A673 (cell line): ENCODE data around the gene EVA1C. TPM values are rescaled to one million over a fixed set of nuclear protein-coding genes. Genes with fewer than 3 reads are reported as not detected.
"Not testable (repeated sequence)": the region's sequence is repeated elsewhere in the genome, so short reads cannot be mapped to it uniquely, and the experiment has no call there.

Experiments
- BruUV-seq: library from RNA; stranded (reverse); fragments of 400-500 nt; replicated peaks from 2 replicates; lab custom pipeline; 2021; lab: Mats Ljungman, UMichigan
- CTCF ChIA-PET: fragments of 300-600 bp; sonication (Branson Sonifier 250); formaldehyde crosslinking; loops from one replicate; lab custom pipeline; 2022; ENCODE audit warnings: antibody characterized with exemption; lab: Charles Lee
- POLR2A ChIA-PET: fragments of 300-600 bp; sonication (Branson Sonifier 250); formaldehyde crosslinking; loops from one replicate; lab custom pipeline; 2022; ENCODE audit warnings: antibody characterized with exemption; ENCODE audit not compliant: low non-redundant PET; lab: Charles Lee
- DNase-seq: peaks from one replicate; pipeline ENCODE4 v3.0.0-alpha.2; 2015; ENCODE audit warnings: low spot score
- H3K27ac ChIP-seq: fragments of 200-600 bp; sonication (generic); 2 replicates; pipeline ENCODE4 v1.5.1; 2016; ENCODE audit warnings: mixed run types, low read depth, mild to moderate bottlenecking, mixed read lengths, antibody characterized with exemption, low read length; ENCODE audit not compliant: poor library complexity, severe bottlenecking
- H3K27me3 ChIP-seq: fragments of 200-600 bp; sonication (generic); replicated peaks from 2 replicates; pipeline ENCODE4 v1.6.1; 2017; ENCODE audit warnings: mixed run types, low read depth, mild to moderate bottlenecking, mixed read lengths, antibody characterized with exemption, low read length; ENCODE audit not compliant: insufficient read depth, poor library complexity
- H3K36me3 ChIP-seq: fragments of 200-600 bp; sonication (generic); 2 replicates; pipeline ENCODE4 v1.6.1; 2016; ENCODE audit warnings: mixed run types, mild to moderate bottlenecking, mixed read lengths, antibody characterized with exemption, low read length; ENCODE audit not compliant: insufficient read depth, poor library complexity, severe bottlenecking
- H3K4me1 ChIP-seq: fragments of 200-600 bp; sonication (generic); 2 replicates; pipeline ENCODE4 v1.6.1; 2017; ENCODE audit warnings: mixed run types, mild to moderate bottlenecking, mixed read lengths, antibody characterized with exemption, low read length; ENCODE audit not compliant: insufficient read depth, poor library complexity, severe bottlenecking
- H3K4me3 ChIP-seq: fragments of 200-600 bp; sonication (generic); 2 replicates; pipeline ENCODE4 v1.5.1; 2016; ENCODE audit warnings: low read depth, mixed run types, mild to moderate bottlenecking, mixed read lengths, low read length; ENCODE audit not compliant: poor library complexity, severe bottlenecking
- H3K9me3 ChIP-seq: fragments of 200-600 bp; sonication (generic); 2 replicates; pipeline ENCODE4 v1.6.1; 2016; ENCODE audit warnings: mixed run types, low read depth, mild to moderate bottlenecking, mixed read lengths, antibody characterized with exemption, low read length; ENCODE audit not compliant: poor library complexity, severe bottlenecking
- EZH2 ChIP-seq: fragments of 200-600 bp; sonication (generic); IDR thresholded peaks from 2 replicates; pipeline ENCODE4 v1.6.1; 2017; ENCODE audit warnings: borderline replicate concordance, low read depth, mild to moderate bottlenecking, mixed read lengths, antibody characterized with exemption, low read length; ENCODE audit not compliant: poor library complexity, severe bottlenecking
- intact Hi-C: fragments of 100-400 bp; cut with micrococcal nuclease; formaldehyde crosslinking; loops from one replicate; pipeline ENCODE4 v1.10.0; 2022; ENCODE audit not compliant: unreplicated experiment
- total RNA-seq: library from RNA; stranded (reverse); gene quantifications from 2 replicates; pipeline ENCODE4 v1.2.3, GENCODE V29; 2021
- TF ChIP-seq, protein P1 (sequence below): fragments of 300-800, 200-600 bp; sonication (generic); conservative IDR thresholded peaks from 2 replicates; pipeline ENCODE4 v1.5.1; 2017; ENCODE audit warnings: low read depth, mild to moderate bottlenecking, antibody characterized with exemption, low read length, moderate library complexity, mixed read lengths

The EVA1C gene
- total RNA-seq, 1 experiment from 2014 or later, result 7.2 TPM

DNA sequence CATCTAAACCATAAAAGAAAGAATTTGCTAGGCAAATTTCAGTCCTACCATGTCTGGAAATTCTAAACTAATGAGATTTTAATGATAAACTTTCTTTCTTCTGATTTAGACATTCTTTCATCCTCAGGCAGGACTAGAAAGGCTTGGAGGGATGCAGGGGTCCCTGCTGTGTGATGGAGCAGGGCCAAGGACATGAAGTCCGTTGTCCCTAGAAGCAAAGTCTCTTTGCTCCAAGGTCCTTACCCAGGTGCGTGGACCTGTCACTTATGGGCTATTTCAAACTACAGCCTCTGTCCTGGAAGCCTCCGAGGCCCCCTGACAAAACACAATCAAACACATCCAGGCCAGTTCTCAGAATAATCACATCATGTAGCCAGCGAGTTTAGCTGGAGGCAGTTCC is 46.3 kb upstream of the EVA1C start:
- H3K4me3 ChIP-seq, result no peak overlapping the region
- no peak for DNase-seq
- no TSS peak for BruUV-seq
- no peaks in the 10 kb centered on the region for H3K27me3 ChIP-seq
- no peak overlapping the region for H3K27ac ChIP-seq
- TF ChIP-seq, protein P1, sequence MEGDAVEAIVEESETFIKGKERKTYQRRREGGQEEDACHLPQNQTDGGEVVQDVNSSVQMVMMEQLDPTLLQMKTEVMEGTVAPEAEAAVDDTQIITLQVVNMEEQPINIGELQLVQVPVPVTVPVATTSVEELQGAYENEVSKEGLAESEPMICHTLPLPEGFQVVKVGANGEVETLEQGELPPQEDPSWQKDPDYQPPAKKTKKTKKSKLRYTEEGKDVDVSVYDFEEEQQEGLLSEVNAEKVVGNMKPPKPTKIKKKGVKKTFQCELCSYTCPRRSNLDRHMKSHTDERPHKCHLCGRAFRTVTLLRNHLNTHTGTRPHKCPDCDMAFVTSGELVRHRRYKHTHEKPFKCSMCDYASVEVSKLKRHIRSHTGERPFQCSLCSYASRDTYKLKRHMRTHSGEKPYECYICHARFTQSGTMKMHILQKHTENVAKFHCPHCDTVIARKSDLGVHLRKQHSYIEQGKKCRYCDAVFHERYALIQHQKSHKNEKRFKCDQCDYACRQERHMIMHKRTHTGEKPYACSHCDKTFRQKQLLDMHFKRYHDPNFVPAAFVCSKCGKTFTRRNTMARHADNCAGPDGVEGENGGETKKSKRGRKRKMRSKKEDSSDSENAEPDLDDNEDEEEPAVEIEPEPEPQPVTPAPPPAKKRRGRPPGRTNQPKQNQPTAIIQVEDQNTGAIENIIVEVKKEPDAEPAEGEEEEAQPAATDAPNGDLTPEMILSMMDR, result no peak
- no peak for TF ChIP-seq EZH2
- ChIA-PET POLR2A (no interaction called here), CTCF (no interaction called here)
- intact Hi-C loops, result no loop called here
- H3K9me3 ChIP-seq, result no peaks in the 10 kb centered on the region
- H3K36me3 ChIP-seq, result peaks cover 80% of the 10 kb centered on the region
- H3K4me1 ChIP-seq, result no peaks in the 10 kb centered on the region

GRCh38 chr21:32367158-32367557 is 45.3 kb upstream of the EVA1C start:
- no peak overlapping the region for H3K4me3 ChIP-seq
- ChIA-PET CTCF (no interaction called here), POLR2A (no interaction called here)
- H3K27me3 ChIP-seq, result no peaks in the 10 kb centered on the region
- TF ChIP-seq EZH2, result no peak
- TF ChIP-seq, protein P1, result no peak
- no TSS peak for BruUV-seq
- H3K4me1 ChIP-seq, result no peaks in the 10 kb centered on the region
- H3K36me3 ChIP-seq, result peaks cover 82% of the 10 kb centered on the region
- DNase-seq, result no peak
- no peak overlapping the region for H3K27ac ChIP-seq
- intact Hi-C loops, result no loop called here
- H3K9me3 ChIP-seq, result no peaks in the 10 kb centered on the region

- Histone ChIP-seq H3K9me3 (no peaks in the 10 kb centered on the region), H3K36me3 (peaks cover 82% of the 10 kb centered on the region), H3K27ac (no peak overlapping the region), H3K4me1 (no peaks in the 10 kb centered on the region), H3K4me3 (no peak overlapping the region), H3K27me3 (no peaks in the 10 kb centered on the region)
- intact Hi-C loops, result no loop called here
- ChIA-PET POLR2A (no interaction called here), CTCF (no interaction called here)
- no TSS peak for BruUV-seq
- DNase-seq, result no peak
- TF ChIP-seq EZH2, result no peak
- TF ChIP-seq, protein P1, result no peak
Measured at GRCh38 chr21:32368386-32368785, 44.1 kb upstream of the EVA1C start.

GRCh38 chr21:32368961-32369360 is 43.5 kb upstream of the EVA1C start:
- H3K4me1 ChIP-seq, H3K9me3 ChIP-seq, H3K27ac ChIP-seq, CTCF ChIA-PET, H3K4me3 ChIP-seq, H3K27me3 ChIP-seq, BruUV-seq, intact Hi-C loops, DNase-seq, POLR2A ChIA-PET: not testable (repeated sequence)
- H3K36me3 ChIP-seq, result peaks cover 82% of the 10 kb centered on the region
